SU-DHL-6 (cell line): ENCODE results near the gene WWOX.

ENCODE experiments used
- EZH2phosphoT487 ChIP-seq: fragments of 200-600 bp; sonication (generic), shearing (Covaris generic); conservative IDR thresholded peaks from 2 replicates; pipeline ENCODE4 v1.6.1; 2018; ENCODE audit warnings: mild to moderate bottlenecking, antibody characterized with exemption, low read length, moderate library complexity, mixed read lengths
- TF ChIP-seq, protein P1 (sequence below): fragments of 200-600 bp; sonication (generic); IDR thresholded peaks from one replicate; pipeline ENCODE4 v1.5.1; 2017; ENCODE audit warnings: antibody characterized with exemption, mild to moderate bottlenecking, low read length, moderate library complexity; ENCODE audit not compliant: insufficient read depth, poor library complexity, severe bottlenecking

GRCh38 chr16:78364556-78364880 lies 265.1 kb downstream of the WWOX start:
- TF ChIP-seq, protein P1, sequence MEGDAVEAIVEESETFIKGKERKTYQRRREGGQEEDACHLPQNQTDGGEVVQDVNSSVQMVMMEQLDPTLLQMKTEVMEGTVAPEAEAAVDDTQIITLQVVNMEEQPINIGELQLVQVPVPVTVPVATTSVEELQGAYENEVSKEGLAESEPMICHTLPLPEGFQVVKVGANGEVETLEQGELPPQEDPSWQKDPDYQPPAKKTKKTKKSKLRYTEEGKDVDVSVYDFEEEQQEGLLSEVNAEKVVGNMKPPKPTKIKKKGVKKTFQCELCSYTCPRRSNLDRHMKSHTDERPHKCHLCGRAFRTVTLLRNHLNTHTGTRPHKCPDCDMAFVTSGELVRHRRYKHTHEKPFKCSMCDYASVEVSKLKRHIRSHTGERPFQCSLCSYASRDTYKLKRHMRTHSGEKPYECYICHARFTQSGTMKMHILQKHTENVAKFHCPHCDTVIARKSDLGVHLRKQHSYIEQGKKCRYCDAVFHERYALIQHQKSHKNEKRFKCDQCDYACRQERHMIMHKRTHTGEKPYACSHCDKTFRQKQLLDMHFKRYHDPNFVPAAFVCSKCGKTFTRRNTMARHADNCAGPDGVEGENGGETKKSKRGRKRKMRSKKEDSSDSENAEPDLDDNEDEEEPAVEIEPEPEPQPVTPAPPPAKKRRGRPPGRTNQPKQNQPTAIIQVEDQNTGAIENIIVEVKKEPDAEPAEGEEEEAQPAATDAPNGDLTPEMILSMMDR, result no peak
- no peak for TF ChIP-seq EZH2phosphoT487
